Thoracic aorta (tissue), 2 donors: ENCODE results near the gene PFAS. TPM values are rescaled to one million over a fixed set of nuclear protein-coding genes. Genes with fewer than 3 reads are reported as not detected.
A peak's percentile ranks its signal among the peaks of the same experiment; 100 is the strongest.

Experiments used
- ATAC-seq: fragments of 150-250 bp; one replicate; pipeline ENCODE4 v1.8.0; 2017; ENCODE audit warnings: low read depth; ENCODE audit not compliant: insufficient number of reproducible peaks, low FRiP score
- DNase-seq: peaks from one replicate; pipeline ENCODE4 v3.0.0-alpha.2; 2020; ENCODE audit warnings: low spot score
- H3K27ac ChIP-seq, 2 donors: fragments of 200-600 bp; sonication (generic); 1 replicate in 1 of 2; 2 replicates in 1 of 2; pipeline ENCODE4 v1.5.1; 2016; ENCODE audit warnings: mild to moderate bottlenecking in 2 of 2, moderate library complexity in 2 of 2
- H3K27me3 ChIP-seq: fragments of 200-600 bp; sonication (generic); replicated peaks from 2 replicates; pipeline ENCODE4 v1.6.0; 2016; ENCODE audit warnings: mild to moderate bottlenecking; ENCODE audit not compliant: insufficient read depth
- H3K36me3 ChIP-seq: fragments of 200-600 bp; sonication (generic); one replicate; pipeline ENCODE4 v1.5.1; 2016
- H3K4me1 ChIP-seq, 2 donors: fragments of 200-600 bp; sonication (generic); 1 replicate in 1 of 2; 2 replicates in 1 of 2; pipeline versions ENCODE4 v1.5.1 to v1.6.0; 2016; ENCODE audit warnings: low read depth in 2 of 2, mild to moderate bottlenecking in 1 of 2; ENCODE audit not compliant: control insufficient read depth in 1 of 2
- H3K4me3 ChIP-seq: fragments of 200-600 bp; sonication (generic); 2 replicates; pipeline ENCODE4 v1.5.1; 2016; ENCODE audit warnings: mild to moderate bottlenecking
- H3K9me3 ChIP-seq: fragments of 200-600 bp; sonication (generic); 2 replicates; pipeline ENCODE4 v1.5.1; 2016
- CTCF ChIP-seq: fragments of 200-600 bp; sonication (generic); IDR thresholded peaks from one replicate; pipeline ENCODE4 v1.5.1; 2019; ENCODE audit warnings: antibody characterized with exemption
- total RNA-seq, 2 donors: library from RNA; depleted of rRNA; stranded (reverse); fragments of >200 nt; gene quantifications; one replicate each; pipeline versions ENCODE4 v1.1.0 to v1.2.3, GENCODE V29; 2016

PFAS gene
- total RNA-seq, 2 donors from 2014 or later, result 13.2 to 15.2 TPM

DNA sequence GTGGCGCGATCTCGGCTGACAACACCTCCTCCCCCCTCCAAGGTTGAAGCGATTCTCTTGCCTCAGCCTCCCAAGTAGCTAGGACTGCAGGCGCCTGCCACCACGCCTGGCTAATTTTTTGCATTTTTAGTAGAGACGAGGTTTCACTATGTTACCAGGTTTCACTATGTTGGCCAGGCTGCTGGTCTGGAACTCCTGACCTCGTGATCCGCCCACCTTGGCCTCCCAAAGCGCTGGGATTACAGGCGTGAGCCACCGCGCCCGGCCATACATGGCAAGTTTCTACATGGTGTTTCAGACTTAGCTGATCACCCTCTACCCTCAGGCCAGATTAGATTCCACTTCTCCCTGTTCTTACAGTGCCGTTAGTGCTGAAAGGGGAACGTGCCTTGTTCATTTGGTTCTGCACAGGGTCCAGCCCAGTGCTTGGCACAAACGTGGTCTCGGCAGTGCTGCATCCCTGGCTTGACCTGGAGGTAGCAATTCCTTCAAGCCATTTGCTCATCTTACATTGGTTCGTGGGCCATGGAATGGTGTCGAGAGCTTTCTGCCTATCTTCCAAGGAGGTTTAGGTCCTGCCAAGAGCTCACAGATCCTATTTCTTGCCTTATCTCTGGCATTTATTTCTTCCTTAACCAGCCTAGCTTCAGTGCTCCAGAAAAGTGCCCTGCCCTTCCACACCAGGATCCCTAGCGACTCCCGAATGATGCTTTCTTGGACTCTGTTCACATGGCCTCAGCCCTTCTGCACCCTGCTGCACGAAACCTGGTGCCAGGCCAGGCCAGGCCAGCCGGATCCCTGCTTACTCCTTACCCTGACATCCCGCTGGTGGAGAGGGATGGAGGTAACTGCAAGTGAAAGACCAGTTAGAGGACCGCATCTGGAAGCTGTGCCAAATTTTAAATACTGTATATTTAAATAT, 23.9 kb upstream of the PFAS start:
- Histone ChIP-seq H3K9me3 (no peaks in the 10 kb centered on the region), H3K27me3 (no peaks in the 10 kb centered on the region), H3K4me1 (peaks cover 9 to 21% of the 10 kb centered on the region in 2 donors), H3K4me3 (no peak overlapping the region), H3K36me3 (peaks cover 28% of the 10 kb centered on the region), H3K27ac (no peak overlapping the region)
- ATAC-seq (no peak), DNase-seq (no peak)
- no peak for TF ChIP-seq CTCF

- peaks cover 7 to 21% of the 10 kb centered on the region in 2 donors for H3K4me1 ChIP-seq
Observed at GRCh38 chr17:8225813-8226535, 23.1 kb upstream of the PFAS start.

GRCh38 chr17:8226536-8227237, 22.4 kb upstream of the PFAS start:
- DNase-seq (no peak), ATAC-seq (peak; percentile 10)
- TF ChIP-seq CTCF, result no peak
- Histone ChIP-seq H3K4me3 (peak overlapping the region; percentile 64), H3K27ac (peak overlapping the region; percentile 60 to 74), H3K9me3 (no peaks in the 10 kb centered on the region), H3K4me1 (peaks cover 7 to 21% of the 10 kb centered on the region in 2 donors), H3K36me3 (peaks cover 42% of the 10 kb centered on the region), H3K27me3 (no peaks in the 10 kb centered on the region)

More at GRCh38 chr17:8225813-8226535, 23.1 kb upstream of the PFAS start:
- Histone ChIP-seq H3K27ac (peak overlapping the region; percentile 60 to 74), H3K27me3 (no peaks in the 10 kb centered on the region), H3K36me3 (peaks cover 35% of the 10 kb centered on the region), H3K9me3 (no peaks in the 10 kb centered on the region), H3K4me3 (peak overlapping the region; percentile 64)
- no peak for TF ChIP-seq CTCF
- DNase-seq (no peak), ATAC-seq (no peak)

DNA sequence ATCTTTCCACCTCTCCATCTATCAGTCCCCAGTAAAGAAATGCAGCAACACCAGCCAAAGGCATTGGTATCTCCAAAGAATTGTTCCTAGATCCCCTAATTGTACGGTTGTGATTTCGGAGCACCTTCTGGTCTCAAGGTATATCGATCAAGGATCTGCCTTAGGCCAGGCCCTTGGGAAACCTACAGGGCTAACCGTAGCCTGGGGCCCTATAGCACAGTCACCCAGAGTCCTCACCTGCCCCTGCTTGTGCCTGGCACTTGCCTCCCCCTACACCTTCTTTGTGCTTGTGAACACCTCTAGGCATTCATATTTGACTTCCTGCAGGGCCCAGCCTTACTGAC, 21.9 kb upstream of the PFAS start:
- ATAC-seq (no peak), DNase-seq (no peak)
- H3K9me3 ChIP-seq, result no peaks in the 10 kb centered on the region
- H3K4me1 ChIP-seq, result peaks cover 7 to 21% of the 10 kb centered on the region in 2 donors
- peaks cover 48% of the 10 kb centered on the region for H3K36me3 ChIP-seq
- no peaks in the 10 kb centered on the region for H3K27me3 ChIP-seq
- H3K4me3 ChIP-seq, result peak overlapping the region; percentile 64
- no peak for TF ChIP-seq CTCF
- peak overlapping the region; percentile 60 to 74 for H3K27ac ChIP-seq

DNA sequence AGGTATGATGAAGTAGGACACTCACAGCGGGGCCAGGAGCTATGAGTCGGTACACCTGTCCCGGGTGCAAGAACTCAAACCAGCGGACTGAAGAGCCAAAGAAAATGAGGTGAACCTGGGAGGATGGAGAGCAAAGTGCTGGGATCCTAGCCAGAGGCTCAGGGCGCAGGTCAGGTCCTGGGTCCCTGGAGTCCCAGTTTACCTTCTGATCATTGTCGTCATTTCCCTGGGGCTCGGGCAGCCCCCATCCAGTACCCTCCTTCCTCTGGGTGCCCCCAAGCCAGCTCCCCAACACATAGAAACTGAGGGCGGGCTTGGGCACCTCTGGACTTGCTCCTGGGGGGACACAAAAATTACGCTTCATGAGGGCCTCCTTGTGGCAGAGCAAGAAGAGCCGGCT, 17.4 kb upstream of the PFAS start:
- Histone ChIP-seq H3K4me1 (peaks cover 0 to 7% of the 10 kb centered on the region in 2 donors), H3K27me3 (no peaks in the 10 kb centered on the region), H3K9me3 (no peaks in the 10 kb centered on the region), H3K36me3 (peaks cover 90% of the 10 kb centered on the region), H3K27ac (no peak overlapping the region), H3K4me3 (no peak overlapping the region)
- DNase-seq (no peak), ATAC-seq (no peak)
- no peak for TF ChIP-seq CTCF
